Panc1 (cell line): ENCODE measurements around the gene TGM3. TPM values are rescaled to one million over a fixed set of nuclear protein-coding genes. Genes with fewer than 3 reads are reported as not detected.

Experiments
- ATAC-seq: fragments of 200-7000 bp; cut with Tn5 transposase; 2 replicates; pipeline ENCODE4 v1.9.1; 2020; ENCODE audit warnings: mild to moderate bottlenecking, moderate library complexity
- BruUV-seq: library from RNA; stranded (reverse); fragments of 400-500 nt; replicated peaks from 2 replicates; lab custom pipeline; 2021; lab: Mats Ljungman, UMichigan
- CTCF ChIA-PET: fragments of 300-600 bp; sonication (Branson Sonifier 250); formaldehyde crosslinking; loops from one replicate; lab custom pipeline; 2022; ENCODE audit warnings: antibody characterized with exemption; lab: Charles Lee
- POLR2A ChIA-PET: fragments of 300-600 bp; sonication (Branson Sonifier 250); formaldehyde crosslinking; loops from one replicate; lab custom pipeline; 2022; ENCODE audit warnings: antibody characterized with exemption; lab: Charles Lee
- DNase-seq: peaks from one replicate; pipeline ENCODE4 v3.0.0-alpha.2; 2010; ENCODE audit warnings: low read depth, low spot score
- H3K27ac ChIP-seq: 2 replicates; pipeline ENCODE4 v1.5.1; 2011; ENCODE audit warnings: mild to moderate bottlenecking, low read length, inconsistent platforms
- H3K27me3 ChIP-seq: fragments of 200-500 bp; sonication (Bioruptor generic); 2 replicates; pipeline ENCODE4 v1.6.0; 2014; ENCODE audit warnings: low read length, inconsistent platforms; ENCODE audit not compliant: control insufficient read depth, insufficient read depth
- H3K36me3 ChIP-seq: fragments of 200-500 bp; sonication (Bioruptor generic); 2 replicates; pipeline ENCODE4 v1.5.1; 2014; ENCODE audit warnings: inconsistent platforms, mild to moderate bottlenecking, low read length, moderate library complexity; ENCODE audit not compliant: control insufficient read depth, insufficient read depth
- H3K4me1 ChIP-seq: 2 replicates; pipeline ENCODE4 v1.5.1; 2011; ENCODE audit warnings: inconsistent platforms, mild to moderate bottlenecking, low read length, moderate library complexity; ENCODE audit not compliant: control insufficient read depth, insufficient read depth
- H3K4me3 ChIP-seq, 2 experiments: 2 replicates each; pipeline ENCODE4 v1.5.1; 2011 to 2012; ENCODE audit warnings: low read depth in 2 of 2, low read length in 2 of 2, mild to moderate bottlenecking in 2 of 2, inconsistent platforms in 1 of 2, moderate library complexity in 1 of 2
- H3K9me3 ChIP-seq: fragments of 200-500 bp; sonication (Bioruptor generic); 2 replicates; pipeline ENCODE4 v1.5.1; 2014; ENCODE audit warnings: low read depth, mild to moderate bottlenecking, inconsistent platforms, low read length, moderate library complexity; ENCODE audit not compliant: control insufficient read depth, insufficient read depth
- CTCF ChIP-seq: fragments of 450-650 bp; IDR thresholded peaks from 2 replicates; pipeline ENCODE4 v1.5.1; 2017; ENCODE audit warnings: mild to moderate bottlenecking
- POLR2AphosphoS5 ChIP-seq: IDR thresholded peaks from 2 replicates; pipeline ENCODE4 v1.6.1; 2012; ENCODE audit warnings: mild to moderate bottlenecking, low read depth, low read length, moderate library complexity
- REST ChIP-seq, 2 experiments: IDR thresholded peaks; 2 replicates each; pipeline ENCODE4 v1.6.1; 2011 to 2012; ENCODE audit warnings: low read depth in 2 of 2, control low read depth in 1 of 2, low read length in 1 of 2, mild to moderate bottlenecking in 1 of 2, moderate library complexity in 1 of 2; ENCODE audit not compliant: insufficient read depth in 1 of 2
- SIN3A ChIP-seq: IDR thresholded peaks from 2 replicates; pipeline ENCODE4 v1.6.1; 2012; ENCODE audit warnings: low read depth, mild to moderate bottlenecking, low read length, moderate library complexity, borderline replicate concordance; ENCODE audit not compliant: insufficient read depth
- TCF7L2 ChIP-seq: IDR thresholded peaks from 2 replicates; pipeline ENCODE4 v1.6.1; 2011; ENCODE audit warnings: mild to moderate bottlenecking, low read depth, low read length, inconsistent platforms
- in situ Hi-C: cut with HindIII; loops from 2 replicates; pipeline ENCODE4 v1.10.0; 2016; ENCODE audit warnings: low sequenced_read_pairs, low pct_unique_long_range_greater_than_20kb
- intact Hi-C: fragments of 100-400 bp; cut with micrococcal nuclease; formaldehyde crosslinking; loops from one replicate; pipeline ENCODE4 v1.10.0; 2022; ENCODE audit not compliant: unreplicated experiment
- total RNA-seq: library from RNA; stranded (reverse); gene quantifications from one replicate; pipeline ENCODE4 v1.2.1, GENCODE V29; 2021; ENCODE audit not compliant: unreplicated experiment

The TGM3 gene
- total RNA-seq, 1 experiment from 2014 or later: not detected

- no peak for TF ChIP-seq TCF7L2
- TF ChIP-seq POLR2AphosphoS5: no peak
- no peak for TF ChIP-seq REST (IDR thresholded peaks at IDR 0.05; ENCODE audit: insufficient read depth in 1 of 2, low read depth in 2 of 2, low read length in 1 of 2)
- TF ChIP-seq CTCF: no peak
- TF ChIP-seq SIN3A: no peak
- Histone ChIP-seq H3K27ac (no peak overlapping the region), H3K4me1 (no peaks in the 10 kb centered on the region), H3K9me3 (peaks cover 3% of the 10 kb centered on the region; the same call in 1 of the 2 replicates), H3K4me3 (no peak overlapping the region), H3K36me3 (no peaks in the 10 kb centered on the region), H3K27me3 (peaks cover 14% of the 10 kb centered on the region)
- no TSS peak for BruUV-seq
- ChIA-PET CTCF (no interaction called here), POLR2A (no interaction called here)
- no peak for DNase-seq
- intact Hi-C loops (no loop called here), in situ Hi-C loops (no loop called here)
- no peak for ATAC-seq
Measured at GRCh38 chr20:2279253-2279779, 16.5 kb upstream of the TGM3 start.

DNA sequence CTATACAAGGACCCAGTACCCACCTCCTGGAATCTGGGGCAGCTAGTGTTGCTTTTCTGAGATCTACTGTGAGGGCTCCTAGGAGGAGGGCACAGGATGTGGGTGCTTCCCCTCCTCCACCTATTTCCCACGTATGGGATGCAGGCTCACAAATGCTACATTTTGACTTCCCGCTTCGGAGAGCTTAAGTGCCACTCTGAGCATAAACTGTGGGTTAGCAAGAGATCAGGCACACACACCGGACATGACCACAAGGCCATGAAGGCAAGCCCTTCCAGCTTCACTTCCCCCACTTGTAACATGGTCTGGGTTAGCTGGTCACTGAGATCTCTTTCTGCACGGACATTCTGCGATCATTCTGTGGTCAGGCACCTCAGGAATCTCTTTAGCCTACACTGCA is 15.7 kb upstream of the TGM3 start:
- H3K27me3 ChIP-seq: peaks cover 14% of the 10 kb centered on the region
- peaks cover 3% of the 10 kb centered on the region; the same call in 1 of the 2 replicates for H3K9me3 ChIP-seq
- H3K4me3 ChIP-seq: no peak overlapping the region
- ChIA-PET CTCF (no interaction called here), POLR2A (no interaction called here)
- no peak for DNase-seq
- BruUV-seq: no TSS peak
- in situ Hi-C loops: no loop called here
- no peaks in the 10 kb centered on the region for H3K4me1 ChIP-seq
- intact Hi-C loops: no loop called here
- no peak for TF ChIP-seq SIN3A
- TF ChIP-seq REST (IDR thresholded peaks at IDR 0.05; ENCODE audit: insufficient read depth in 1 of 2, low read depth in 2 of 2, low read length in 1 of 2): no peak
- TF ChIP-seq POLR2AphosphoS5: no peak
- no peak for TF ChIP-seq TCF7L2
- TF ChIP-seq CTCF: no peak
- H3K36me3 ChIP-seq: no peaks in the 10 kb centered on the region
- H3K27ac ChIP-seq: no peak overlapping the region
- ATAC-seq: no peak
